ENCODE results near the gene SCN9A. TPM values are rescaled to one million over a fixed set of nuclear protein-coding genes. Genes with fewer than 3 reads are reported as not detected.
"Not testable (repeated sequence)": the region's sequence is repeated elsewhere in the genome, so short reads cannot be mapped to it uniquely, and the experiment has no call there.

SCN9A gene
- total and polyA plus RNA-seq, 3 experiments from 2014 or later = not detected

DNA sequence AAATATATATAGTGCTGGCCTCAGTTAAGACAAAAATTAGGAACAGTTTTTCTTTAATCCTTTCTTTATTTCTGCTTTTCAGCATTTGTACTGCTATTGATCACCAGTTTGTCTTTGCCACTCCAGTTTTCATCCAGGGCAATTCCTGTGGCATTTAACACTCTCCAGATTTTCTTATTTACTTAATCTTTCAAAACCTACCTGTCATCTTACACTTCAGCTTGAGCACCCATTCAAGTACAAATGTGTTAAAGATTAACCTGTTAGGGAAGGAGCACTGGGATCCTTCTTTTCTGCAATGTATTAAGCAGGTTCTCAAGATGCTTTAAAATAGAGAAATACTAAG, 146.1 kb downstream of the SCN9A start:
- no peaks in the 10 kb centered on the region for H3K9me3 ChIP-seq (ENCODE audit: low read length)
- DNase-seq = no peak
- Mint-ChIP-seq H3K4me3 (no peak overlapping the region), H3K9me3 (peaks cover 0 to 7% (median 0%) of the 10 kb centered on the region in 5 donors), H3K36me3 (no peaks in the 10 kb centered on the region), H3K27ac (no peak overlapping the region), H3K27me3 (no peaks in the 10 kb centered on the region), H3K4me1 (no peaks in the 10 kb centered on the region)
- CTCF ChIA-PET = no interaction called here
- POLR2A ChIA-PET = no interaction called here
- no peak overlapping the region for H3K4me3 ChIP-seq (ENCODE audit: low read length)
- H3K27me3 ChIP-seq (ENCODE audit: insufficient read depth, low read length, poor library complexity, severe bottlenecking) = no peaks in the 10 kb centered on the region
- H3K36me3 ChIP-seq (ENCODE audit: insufficient read depth, low read length) = no peaks in the 10 kb centered on the region
- no peak overlapping the region for H3K27ac ChIP-seq (ENCODE audit: low read depth, low read length)
- H3K4me1 ChIP-seq (ENCODE audit: insufficient read depth, low read length) = no peaks in the 10 kb centered on the region

- Mint-ChIP-seq H3K27me3 (no peaks in the 10 kb centered on the region), H3K4me3 (no peak overlapping the region), H3K36me3 (no peaks in the 10 kb centered on the region), H3K9me3 (peaks cover 0 to 7% (median 0%) of the 10 kb centered on the region in 5 donors), H3K4me1 (no peaks in the 10 kb centered on the region), H3K27ac (no peak overlapping the region)
- H3K4me1 ChIP-seq (ENCODE audit: insufficient read depth, low read length) = no peaks in the 10 kb centered on the region
- ChIA-PET CTCF (no interaction called here), POLR2A (no interaction called here)
- no peak for DNase-seq
- H3K27ac ChIP-seq (ENCODE audit: low read depth, low read length) = no peak overlapping the region
- no peaks in the 10 kb centered on the region for H3K9me3 ChIP-seq (ENCODE audit: low read length)
- no peaks in the 10 kb centered on the region for H3K27me3 ChIP-seq (ENCODE audit: insufficient read depth, low read length, poor library complexity, severe bottlenecking)
- H3K4me3 ChIP-seq (ENCODE audit: low read length) = no peak overlapping the region
- H3K36me3 ChIP-seq (ENCODE audit: insufficient read depth, low read length) = no peaks in the 10 kb centered on the region
These were observed 151.5 kb downstream of the SCN9A start for GRCh38 chr2:166224197-166224596.

DNA sequence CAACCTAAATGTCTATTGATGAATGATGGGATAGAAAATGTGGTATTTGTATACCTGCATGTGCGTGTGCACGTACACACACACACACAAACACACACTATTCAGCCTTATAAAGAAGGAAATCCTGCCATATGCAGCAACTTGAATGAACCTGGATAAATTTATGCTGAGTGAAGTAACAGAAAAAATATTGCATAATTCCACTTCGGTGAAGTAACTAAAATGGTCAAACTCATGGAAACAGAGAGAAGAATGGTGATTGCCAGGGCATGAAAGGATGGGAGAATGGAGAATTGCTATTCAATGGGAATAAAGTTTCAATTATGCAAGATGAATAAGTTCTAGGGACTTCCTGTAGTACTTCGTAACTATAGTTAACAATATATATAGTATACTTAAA, 152.4 kb downstream of the SCN9A start:
- Histone ChIP-seq H3K27ac (ENCODE audit: low read depth, low read length) (no peak overlapping the region), H3K4me1 (ENCODE audit: insufficient read depth, low read length) (no peaks in the 10 kb centered on the region), H3K4me3 (ENCODE audit: low read length) (no peak overlapping the region), H3K36me3 (ENCODE audit: insufficient read depth, low read length) (no peaks in the 10 kb centered on the region), H3K9me3 (ENCODE audit: low read length) (no peaks in the 10 kb centered on the region), H3K27me3 (ENCODE audit: insufficient read depth, low read length, poor library complexity, severe bottlenecking) (no peaks in the 10 kb centered on the region)
- Mint-ChIP-seq H3K27me3 (no peaks in the 10 kb centered on the region), H3K27ac (no peak overlapping the region), H3K36me3 (no peaks in the 10 kb centered on the region), H3K4me3 (no peak overlapping the region), H3K9me3 (peaks cover 0 to 7% (median 0%) of the 10 kb centered on the region in 5 donors), H3K4me1 (no peaks in the 10 kb centered on the region)
- DNase-seq = no peak
- POLR2A ChIA-PET = no interaction called here
- CTCF ChIA-PET = no interaction called here

GRCh38 chr2:166211079-166211478, 164.7 kb downstream of the SCN9A start:
- Histone ChIP-seq H3K9me3 (ENCODE audit: low read length) (no peaks in the 10 kb centered on the region), H3K36me3 (ENCODE audit: insufficient read depth, low read length) (no peaks in the 10 kb centered on the region), H3K4me1 (ENCODE audit: insufficient read depth, low read length) (no peaks in the 10 kb centered on the region), H3K27ac (ENCODE audit: low read depth, low read length) (no peak overlapping the region), H3K4me3 (ENCODE audit: low read length) (no peak overlapping the region), H3K27me3 (ENCODE audit: insufficient read depth, low read length, poor library complexity, severe bottlenecking) (no peaks in the 10 kb centered on the region)
- Mint-ChIP-seq H3K27ac (no peak overlapping the region), H3K4me1 (no peaks in the 10 kb centered on the region), H3K9me3 (peaks cover 9 to 21% (median 18%) of the 10 kb centered on the region in 5 donors), H3K27me3 (no peaks in the 10 kb centered on the region), H3K36me3 (peaks cover 0 to 4% (median 0%) of the 10 kb centered on the region in 3 donors), H3K4me3 (no peak overlapping the region)
- ChIA-PET POLR2A (no interaction called here), CTCF (no interaction called here)
- no peak for DNase-seq

DNA sequence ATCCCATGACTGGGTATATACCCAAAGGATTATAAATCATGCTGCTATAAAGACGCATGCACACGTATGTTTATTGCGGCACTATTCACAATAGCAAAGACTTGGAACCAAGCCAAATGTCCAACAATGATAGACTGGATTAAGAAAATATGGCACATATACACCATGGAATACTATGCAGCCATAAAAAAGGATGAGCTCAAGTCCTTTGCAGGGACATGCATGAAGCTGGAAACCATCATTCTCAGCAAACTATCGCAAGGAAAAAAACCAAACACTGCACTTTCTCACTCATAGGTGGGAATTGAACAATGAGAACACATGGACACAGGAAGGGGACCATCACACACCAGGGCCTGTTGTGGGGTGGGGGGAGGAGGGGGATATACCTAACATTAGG, 165.8 kb downstream of the SCN9A start:
- H3K9me3 ChIP-seq (ENCODE audit: low read length); H3K27me3 Mint-ChIP-seq; H3K36me3 ChIP-seq (ENCODE audit: insufficient read depth, low read length); H3K27ac ChIP-seq (ENCODE audit: low read depth, low read length); H3K27me3 ChIP-seq (ENCODE audit: insufficient read depth, low read length, poor library complexity, severe bottlenecking); POLR2A ChIA-PET; H3K27ac Mint-ChIP-seq; H3K36me3 Mint-ChIP-seq; H3K4me3 ChIP-seq (ENCODE audit: low read length); H3K4me1 Mint-ChIP-seq; CTCF ChIA-PET; DNase-seq; H3K4me3 Mint-ChIP-seq; H3K4me1 ChIP-seq (ENCODE audit: insufficient read depth, low read length): not testable (repeated sequence)
- H3K9me3 Mint-ChIP-seq = peaks cover 9 to 20% (median 13%) of the 10 kb centered on the region in 5 donors

GRCh38 chr2:166209367-166209766, 166.4 kb downstream of the SCN9A start:
- H3K9me3 Mint-ChIP-seq = peaks cover 9 to 17% (median 13%) of the 10 kb centered on the region in 5 donors
- H3K27ac Mint-ChIP-seq; CTCF ChIA-PET; POLR2A ChIA-PET; H3K9me3 ChIP-seq (ENCODE audit: low read length); H3K27ac ChIP-seq (ENCODE audit: low read depth, low read length); DNase-seq; H3K27me3 Mint-ChIP-seq; H3K27me3 ChIP-seq (ENCODE audit: insufficient read depth, low read length, poor library complexity, severe bottlenecking); H3K36me3 ChIP-seq (ENCODE audit: insufficient read depth, low read length); H3K4me3 Mint-ChIP-seq; H3K4me1 Mint-ChIP-seq; H3K4me3 ChIP-seq (ENCODE audit: low read length); H3K4me1 ChIP-seq (ENCODE audit: insufficient read depth, low read length); H3K36me3 Mint-ChIP-seq: not testable (repeated sequence)

- CTCF ChIA-PET; H3K36me3 ChIP-seq (ENCODE audit: insufficient read depth, low read length); H3K27ac Mint-ChIP-seq; H3K4me3 Mint-ChIP-seq; H3K9me3 ChIP-seq (ENCODE audit: low read length); H3K4me1 ChIP-seq (ENCODE audit: insufficient read depth, low read length); H3K36me3 Mint-ChIP-seq; H3K4me1 Mint-ChIP-seq; H3K27ac ChIP-seq (ENCODE audit: low read depth, low read length); POLR2A ChIA-PET; H3K27me3 Mint-ChIP-seq; DNase-seq; H3K4me3 ChIP-seq (ENCODE audit: low read length); H3K27me3 ChIP-seq (ENCODE audit: insufficient read depth, low read length, poor library complexity, severe bottlenecking): not testable (repeated sequence)
- H3K9me3 Mint-ChIP-seq = peaks cover 9 to 29% (median 14%) of the 10 kb centered on the region in 5 donors
These were observed 169.6 kb downstream of the SCN9A start for GRCh38 chr2:166206153-166206552.

- H3K27ac ChIP-seq (ENCODE audit: low read depth, low read length) = no peak overlapping the region
- H3K27me3 ChIP-seq (ENCODE audit: insufficient read depth, low read length, poor library complexity, severe bottlenecking) = no peaks in the 10 kb centered on the region
- no peak for DNase-seq
- POLR2A ChIA-PET = no interaction called here
- H3K36me3 ChIP-seq (ENCODE audit: insufficient read depth, low read length) = no peaks in the 10 kb centered on the region
- Mint-ChIP-seq H3K27ac (no peak overlapping the region), H3K9me3 (peaks cover 3 to 17% (median 8%) of the 10 kb centered on the region in 5 donors), H3K4me1 (no peaks in the 10 kb centered on the region), H3K27me3 (no peaks in the 10 kb centered on the region), H3K36me3 (no peaks in the 10 kb centered on the region), H3K4me3 (no peak overlapping the region)
- no peaks in the 10 kb centered on the region for H3K9me3 ChIP-seq (ENCODE audit: low read length)
- CTCF ChIA-PET = no interaction called here
- no peak overlapping the region for H3K4me3 ChIP-seq (ENCODE audit: low read length)
- H3K4me1 ChIP-seq (ENCODE audit: insufficient read depth, low read length) = no peaks in the 10 kb centered on the region
These were observed 173.0 kb downstream of the SCN9A start for GRCh38 chr2:166202778-166203177.

- POLR2A ChIA-PET = no interaction called here
These were observed 178.3 kb downstream of the SCN9A start for GRCh38 chr2:166197446-166197845.

More at GRCh38 chr2:166197446-166197845, 178.3 kb downstream of the SCN9A start:
- no peaks in the 10 kb centered on the region for H3K36me3 ChIP-seq (ENCODE audit: insufficient read depth, low read length)
- H3K9me3 Mint-ChIP-seq = peaks cover 0 to 9% (median 5%) of the 10 kb centered on the region in 5 donors
- H3K36me3 Mint-ChIP-seq = no peaks in the 10 kb centered on the region
- H3K4me3 ChIP-seq (ENCODE audit: low read length) = no peak overlapping the region
- no peaks in the 10 kb centered on the region for H3K4me1 Mint-ChIP-seq
- CTCF ChIA-PET = no interaction called here
- no peak for DNase-seq
- H3K27me3 Mint-ChIP-seq = no peaks in the 10 kb centered on the region
- no peaks in the 10 kb centered on the region for H3K4me1 ChIP-seq (ENCODE audit: insufficient read depth, low read length)
- H3K27me3 ChIP-seq (ENCODE audit: insufficient read depth, low read length, poor library complexity, severe bottlenecking) = no peaks in the 10 kb centered on the region
- H3K27ac ChIP-seq (ENCODE audit: low read depth, low read length) = no peak overlapping the region
- H3K27ac Mint-ChIP-seq = no peak overlapping the region
- H3K9me3 ChIP-seq (ENCODE audit: low read length) = no peaks in the 10 kb centered on the region
- H3K4me3 Mint-ChIP-seq = no peak overlapping the region

Data from CD8-positive, alpha-beta memory T cell (primary cell).